Measurements from ENCODE around the gene SDC1.

SDC1 gene

GRCh38 chr2:20168727-20169696 is 55.9 kb downstream of the SDC1 start:
- no peak for DNase-seq

- no peak for DNase-seq
Observed at GRCh38 chr2:20168048-20168726, 56.7 kb downstream of the SDC1 start.

- no peak for DNase-seq
Observed at GRCh38 chr2:20167356-20167755, 57.6 kb downstream of the SDC1 start.

- no peak for DNase-seq
Observed at GRCh38 chr2:20165677-20166509, 59.0 kb downstream of the SDC1 start.

GRCh38 chr2:20164734-20165478 is 60.0 kb downstream of the SDC1 start:
- no peak for DNase-seq

- no peak for DNase-seq
Observed at GRCh38 chr2:20164061-20164733, 60.7 kb downstream of the SDC1 start.

GRCh38 chr2:20159411-20160070 is 65.4 kb downstream of the SDC1 start:
- no peak for DNase-seq

GRCh38 chr2:20157193-20157891 is 67.6 kb downstream of the SDC1 start:
- DNase-seq = no peak

GRCh38 chr2:20156836-20157192 is 68.1 kb downstream of the SDC1 start:
- DNase-seq = no peak

- no peak for DNase-seq
Observed at GRCh38 chr2:20156076-20156759, 68.7 kb downstream of the SDC1 start.

GRCh38 chr2:20153131-20153851 is 71.6 kb downstream of the SDC1 start:
- DNase-seq = no peak

- no peak for DNase-seq
Observed at GRCh38 chr2:20150806-20151571, 73.9 kb downstream of the SDC1 start.
